CD4-positive, alpha-beta T cell (primary cell): ENCODE data around the gene DIP2C. TPM values are rescaled to one million over a fixed set of nuclear protein-coding genes. Genes with fewer than 3 reads are reported as not detected.

Experiments used
- ATAC-seq: fragments of 200-7000 bp; cut with Tn5 transposase; one replicate; pipeline ENCODE4 v1.10.0; 2022; ENCODE audit warnings: mild to moderate bottlenecking; ENCODE audit not compliant: poor library complexity
- CTCF ChIA-PET: fragments of 350-600 bp; sonication (Branson Sonifier 250); formaldehyde crosslinking; loops from one replicate; lab custom pipeline; 2021; ENCODE audit warnings: antibody characterized with exemption, inconsistent platforms; lab: Charles Lee
- POLR2A ChIA-PET: fragments of 350-600 bp; sonication (Branson Sonifier 250); formaldehyde crosslinking; loops from one replicate; lab custom pipeline; 2021; ENCODE audit warnings: antibody characterized with exemption, inconsistent platforms; lab: Charles Lee
- DNase-seq, 14 experiments: peaks; one replicate each; pipeline ENCODE4 v3.0.0-alpha.2; 2013 to 2020; ENCODE audit warnings: mixed read lengths in 2 of 14
- H3K27ac ChIP-seq, 2 donors: one replicate each; pipeline versions ENCODE4 v1.5.1 to v1.7.0; 2013; ENCODE audit warnings: low read length in 2 of 2, low read depth in 1 of 2, mild to moderate bottlenecking in 1 of 2
- H3K27me3 ChIP-seq, 2 experiments: 1 replicate in 1 of 2; 2 replicates in 1 of 2; pipeline versions ENCODE4 v1.6.1 to v1.7.0; 2013; ENCODE audit warnings: low read length in 2 of 2, control low read depth in 1 of 2, mild to moderate bottlenecking in 1 of 2, moderate library complexity in 1 of 2; ENCODE audit not compliant: insufficient read depth in 2 of 2, control insufficient read depth in 1 of 2
- H3K36me3 ChIP-seq: one replicate; pipeline ENCODE4 v1.6.1; 2013; ENCODE audit warnings: low read length, control low read depth; ENCODE audit not compliant: insufficient read depth
- H3K4me1 ChIP-seq: one replicate; pipeline ENCODE4 v1.6.1; 2013; ENCODE audit warnings: low read length, control low read depth; ENCODE audit not compliant: insufficient read depth
- H3K4me3 ChIP-seq: one replicate; pipeline ENCODE4 v1.5.1; 2013; ENCODE audit warnings: mild to moderate bottlenecking, low read length, moderate library complexity
- H3K9me3 ChIP-seq, 2 experiments: 1 replicate in 1 of 2; 2 replicates in 1 of 2; pipeline versions ENCODE4 v1.6.1 to v1.7.0; 2013; ENCODE audit warnings: low read length in 2 of 2, mild to moderate bottlenecking in 2 of 2, control low read depth in 1 of 2, moderate library complexity in 1 of 2; ENCODE audit not compliant: control insufficient read depth in 1 of 2, insufficient read depth in 1 of 2
- H3K27ac Mint-ChIP-seq: one replicate; pipeline ENCODE4 v1.8.0; 2020; ENCODE audit warnings: mixed read lengths
- H3K27me3 Mint-ChIP-seq: one replicate; pipeline ENCODE4 v1.8.0; 2021; ENCODE audit warnings: mixed read lengths
- H3K36me3 Mint-ChIP-seq: one replicate; pipeline ENCODE4 v1.8.0; 2021; ENCODE audit warnings: low read depth, mixed read lengths
- H3K4me1 Mint-ChIP-seq: one replicate; pipeline ENCODE4 v1.8.0; 2021; ENCODE audit warnings: low read depth, mixed read lengths
- H3K4me3 Mint-ChIP-seq: one replicate; pipeline ENCODE4 v1.8.0; 2020; ENCODE audit warnings: mild to moderate bottlenecking, mixed read lengths
- H3K9me3 Mint-ChIP-seq: one replicate; pipeline ENCODE4 v1.8.0; 2020; ENCODE audit warnings: mixed read lengths
- intact Hi-C, 2 experiments: fragments of 100-400 bp; cut with DNase I in 1 of 2; cut with micrococcal nuclease in 1 of 2; formaldehyde crosslinking; loops; one replicate each; pipeline versions ENCODE4 v1.15.1 to v1.9.0; 2023 to 2025; cut with DNase I, micrococcal nuclease
- total RNA-seq, 174 experiments: library from RNA in 2 of 174; stranded (reverse) in 2 of 174; gene quantifications; one replicate each; pipeline ENCODE4 v1.2.3 and lab custom pipeline; 2021 to 2026
- TF ChIP-seq, protein P1 (sequence below): fragments of 200-600 bp; IDR thresholded peaks from one replicate; pipeline ENCODE4 v1.8.0; 2022; ENCODE audit warnings: antibody characterized with exemption, mild to moderate bottlenecking

The DIP2C gene
- total RNA-seq, 2 experiments from 2014 or later = 4.1 TPM

DNA sequence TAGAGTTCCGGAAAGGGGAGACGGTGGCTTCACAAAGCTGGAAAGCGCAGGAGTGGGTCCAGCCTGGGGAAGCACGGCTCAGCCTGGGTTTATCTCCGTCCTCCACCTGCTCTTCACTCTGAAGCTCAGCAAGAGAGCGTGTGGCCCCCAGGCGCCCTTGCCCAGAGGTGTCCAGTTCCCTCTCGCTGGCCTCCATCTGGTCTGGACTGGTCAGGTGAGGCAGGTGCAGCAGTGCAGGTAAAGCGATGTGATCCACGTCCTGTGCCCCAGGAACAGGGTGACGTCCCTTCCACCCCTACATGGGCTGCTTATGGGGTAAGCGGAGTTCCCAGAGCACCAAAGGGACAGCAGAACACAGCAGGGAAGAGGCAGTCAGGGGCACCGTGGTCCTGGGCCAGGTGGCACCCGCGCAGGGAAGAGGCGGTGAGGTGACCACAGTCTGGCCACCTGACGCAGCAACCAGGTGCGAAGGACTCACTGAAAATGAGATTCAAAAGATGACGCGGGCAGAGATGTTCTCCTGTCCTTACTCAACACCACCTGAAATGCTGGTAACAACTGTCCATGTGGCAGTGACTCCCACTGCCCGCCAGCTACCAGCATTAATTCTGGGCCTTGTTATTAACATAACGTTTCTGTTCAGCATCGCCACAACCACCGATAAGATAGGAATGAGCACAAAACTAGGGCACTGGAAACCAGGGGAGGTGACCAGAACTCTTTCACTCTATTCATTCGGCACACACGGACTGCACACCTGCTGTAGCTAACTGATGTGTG, 33.0 kb upstream of the DIP2C start:
- POLR2A ChIA-PET = no interaction called here
- Mint-ChIP-seq H3K27me3 (peaks cover 6% of the 10 kb centered on the region), H3K4me3 (no peak overlapping the region), H3K36me3 (no peaks in the 10 kb centered on the region), H3K27ac (no peak overlapping the region), H3K9me3 (no peaks in the 10 kb centered on the region), H3K4me1 (no peaks in the 10 kb centered on the region)
- ATAC-seq (no peak), DNase-seq (no peak)
- Histone ChIP-seq H3K9me3 (peaks cover 0 to 14% of the 10 kb centered on the region in 2 experiments), H3K4me3 (no peak overlapping the region), H3K27ac (no peak overlapping the region), H3K27me3 (no peaks in the 10 kb centered on the region), H3K4me1 (no peaks in the 10 kb centered on the region), H3K36me3 (no peaks in the 10 kb centered on the region)
- TF ChIP-seq, protein P1, sequence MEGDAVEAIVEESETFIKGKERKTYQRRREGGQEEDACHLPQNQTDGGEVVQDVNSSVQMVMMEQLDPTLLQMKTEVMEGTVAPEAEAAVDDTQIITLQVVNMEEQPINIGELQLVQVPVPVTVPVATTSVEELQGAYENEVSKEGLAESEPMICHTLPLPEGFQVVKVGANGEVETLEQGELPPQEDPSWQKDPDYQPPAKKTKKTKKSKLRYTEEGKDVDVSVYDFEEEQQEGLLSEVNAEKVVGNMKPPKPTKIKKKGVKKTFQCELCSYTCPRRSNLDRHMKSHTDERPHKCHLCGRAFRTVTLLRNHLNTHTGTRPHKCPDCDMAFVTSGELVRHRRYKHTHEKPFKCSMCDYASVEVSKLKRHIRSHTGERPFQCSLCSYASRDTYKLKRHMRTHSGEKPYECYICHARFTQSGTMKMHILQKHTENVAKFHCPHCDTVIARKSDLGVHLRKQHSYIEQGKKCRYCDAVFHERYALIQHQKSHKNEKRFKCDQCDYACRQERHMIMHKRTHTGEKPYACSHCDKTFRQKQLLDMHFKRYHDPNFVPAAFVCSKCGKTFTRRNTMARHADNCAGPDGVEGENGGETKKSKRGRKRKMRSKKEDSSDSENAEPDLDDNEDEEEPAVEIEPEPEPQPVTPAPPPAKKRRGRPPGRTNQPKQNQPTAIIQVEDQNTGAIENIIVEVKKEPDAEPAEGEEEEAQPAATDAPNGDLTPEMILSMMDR = no peak
- intact Hi-C loops = no loop called here
- CTCF ChIA-PET = no interaction called here

DNA sequence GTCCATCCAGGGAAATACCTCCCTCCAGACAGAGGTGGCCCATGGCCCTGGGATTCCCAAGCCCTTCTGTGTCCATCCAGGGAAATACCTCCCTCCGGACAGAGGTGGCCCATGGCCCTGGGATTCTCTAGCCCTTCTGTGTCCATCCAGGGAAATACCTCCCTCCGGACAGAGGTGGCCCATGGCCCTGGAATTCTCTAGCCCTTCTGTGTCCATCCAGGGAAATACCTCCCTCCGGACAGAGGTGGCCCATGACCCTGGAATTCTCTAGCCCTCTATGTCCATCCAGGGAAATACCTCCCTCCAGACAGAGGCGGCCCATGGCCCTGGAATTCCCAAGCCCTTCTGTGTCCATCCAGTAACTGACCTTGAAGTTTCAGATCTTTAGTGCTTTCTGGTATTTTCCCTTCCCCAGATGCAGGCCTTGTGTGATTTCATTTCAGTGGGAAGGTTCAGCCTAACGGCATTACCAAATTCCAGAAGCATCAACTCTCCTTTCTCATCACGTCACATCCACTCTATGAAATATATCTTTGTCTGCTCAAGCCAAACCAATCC, 28.8 kb upstream of the DIP2C start:
- Mint-ChIP-seq H3K27ac (no peak overlapping the region), H3K4me3 (no peak overlapping the region), H3K27me3 (peaks cover 6% of the 10 kb centered on the region), H3K36me3 (no peaks in the 10 kb centered on the region), H3K9me3 (peaks cover 7% of the 10 kb centered on the region), H3K4me1 (no peaks in the 10 kb centered on the region)
- ChIA-PET CTCF (no interaction called here), POLR2A (no interaction called here)
- no peaks in the 10 kb centered on the region for H3K27me3 ChIP-seq
- DNase-seq (no peak), ATAC-seq (no peak)
- no peaks in the 10 kb centered on the region for H3K36me3 ChIP-seq
- H3K4me3 ChIP-seq = no peak overlapping the region
- peaks cover 10 to 13% of the 10 kb centered on the region in 2 experiments for H3K9me3 ChIP-seq
- no peaks in the 10 kb centered on the region for H3K4me1 ChIP-seq
- intact Hi-C loops = no loop called here
- TF ChIP-seq, protein P1 = no peak
- H3K27ac ChIP-seq = no peak overlapping the region

DNA sequence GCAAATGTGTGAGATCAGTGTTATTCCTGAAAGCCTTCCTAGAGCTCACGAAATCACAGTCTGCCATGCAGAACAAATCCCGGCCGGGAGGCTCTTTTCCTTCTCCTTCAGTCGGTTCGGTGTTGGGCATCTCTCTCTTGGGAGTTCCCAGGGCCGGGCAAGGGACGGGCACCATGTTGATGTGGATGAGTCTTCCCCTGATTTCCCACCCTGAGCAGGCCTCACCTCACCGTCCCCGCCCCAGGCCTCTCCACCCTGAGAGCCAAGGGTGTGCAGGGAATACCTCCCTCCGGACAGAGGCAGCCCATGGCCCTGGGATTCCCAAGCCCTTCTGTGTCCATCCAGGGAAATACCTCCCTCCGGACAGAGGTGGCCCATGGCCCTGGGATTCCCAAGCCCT, 28.0 kb upstream of the DIP2C start:
- Mint-ChIP-seq H3K27ac (no peak overlapping the region), H3K27me3 (peaks cover 10% of the 10 kb centered on the region), H3K4me3 (no peak overlapping the region), H3K4me1 (no peaks in the 10 kb centered on the region), H3K9me3 (peaks cover 7% of the 10 kb centered on the region), H3K36me3 (no peaks in the 10 kb centered on the region)
- CTCF ChIA-PET = interaction anchor here (0.6 kb wide), 1 partner anchor 1354 kb away, joined by 5 read pairs; no protein-coding TSS in a partner anchor
- DNase-seq (no peak), ATAC-seq (no peak)
- Histone ChIP-seq H3K4me3 (no peak overlapping the region), H3K27me3 (peaks cover 0 to 2% of the 10 kb centered on the region in 2 experiments), H3K9me3 (peaks cover 10 to 11% of the 10 kb centered on the region in 2 experiments), H3K27ac (no peak overlapping the region), H3K4me1 (no peaks in the 10 kb centered on the region), H3K36me3 (no peaks in the 10 kb centered on the region)
- POLR2A ChIA-PET = no interaction called here
- intact Hi-C loops = no loop called here
- TF ChIP-seq, protein P1 = no peak
